K562 (cell line): ENCODE measurements around the gene DBNDD1. TPM values are rescaled to one million over a fixed set of nuclear protein-coding genes. Genes with fewer than 3 reads are reported as not detected.

Experiments
- ATAC-seq: fragments of 200-7000 bp; cut with Tn5 transposase; 3 replicates; pipeline ENCODE4 v1.9.1; 2020; ENCODE audit warnings: moderate library complexity
- BruUV-seq: library from RNA; stranded (reverse); fragments of 400-500 nt; replicated peaks from 2 replicates; lab custom pipeline; 2021; lab: Mats Ljungman, UMichigan
- CTCF ChIA-PET: fragments of 300-600 bp; formaldehyde crosslinking; extraction: SDS; loops from one replicate; lab custom pipeline; 2021; ENCODE audit warnings: low intra/inter-chr PET ratio; lab: Yijun Ruan, JAX
- POLR2A ChIA-PET: fragments of 300-600, 350-650 bp; sonication (Branson Sonifier 250); formaldehyde crosslinking; extraction: SDS; loops from one replicate; lab custom pipeline; 2021; ENCODE audit warnings: antibody characterized with exemption, inconsistent platforms; lab: Yijun Ruan, JAX
- DNase-seq, 4 experiments: peaks; one replicate each; pipeline versions ENCODE4 v3.0.0 to v3.0.0-alpha.2; 2011 to 2018; ENCODE audit warnings: low spot score in 3 of 4, mixed read lengths in 3 of 4; ENCODE audit errors: extremely low read depth in 1 of 4
- FAIRE-seq: peaks from 2 replicates; lab custom pipeline; 2011; peaks lifted over from hg19 to GRCh38; lab: Jason Lieb, UNC
- H2AFZ ChIP-seq: 2 replicates; pipeline ENCODE4 v1.6.0; 2011; ENCODE audit warnings: low read depth, low read length, control low read depth, inconsistent platforms
- H3K27ac ChIP-seq: fragments of 200-600 bp; 3 replicates; pipeline ENCODE4 v1.8.0; 2011; ENCODE audit warnings: low read depth, mild to moderate bottlenecking, control low read depth, inconsistent platforms, low read length, moderate library complexity, mixed read lengths; ENCODE audit errors: extremely low read depth
- H3K27me3 ChIP-seq, 2 experiments: fragments of 300-600 bp in 1 of 2; 2 replicates in 1 of 2; 3 replicates in 1 of 2; pipeline versions ENCODE4 v1.6.0 to v1.8.0; 2011; ENCODE audit warnings: inconsistent platforms in 2 of 2, low read length in 2 of 2, mild to moderate bottlenecking in 1 of 2, mixed read lengths in 1 of 2, moderate library complexity in 1 of 2; ENCODE audit not compliant: control insufficient read depth in 2 of 2, insufficient read depth in 2 of 2
- H3K36me3 ChIP-seq: fragments of 300-600 bp; 3 replicates; pipeline ENCODE4 v1.8.0; 2011; ENCODE audit warnings: mild to moderate bottlenecking, low read length, inconsistent platforms; ENCODE audit not compliant: control insufficient read depth, insufficient read depth
- H3K4me1 ChIP-seq, 2 experiments: fragments of 200-600 bp in 1 of 2; replicated peaks in 1 of 2; 2 replicates in 1 of 2; 3 replicates in 1 of 2; pipeline versions ENCODE4 v1.5.1 to v1.8.0; 2011; ENCODE audit warnings: inconsistent platforms in 2 of 2, low read length in 2 of 2, mild to moderate bottlenecking in 1 of 2, mixed read lengths in 1 of 2, moderate library complexity in 1 of 2; ENCODE audit not compliant: control insufficient read depth in 2 of 2, insufficient read depth in 2 of 2
- H3K4me2 ChIP-seq: 2 replicates; pipeline ENCODE4 v1.6.1; 2011; ENCODE audit warnings: low read length, control low read depth, inconsistent platforms, mixed read lengths; ENCODE audit not compliant: insufficient read depth
- H3K4me3 ChIP-seq: fragments of 200-600 bp; sonication (generic), shearing (Covaris generic); 2 replicates; pipeline ENCODE4 v1.5.1; 2016; ENCODE audit warnings: control low read depth, inconsistent platforms
- H3K79me2 ChIP-seq: fragments of 200-600 bp; 3 replicates; pipeline ENCODE4 v1.8.0; 2011; ENCODE audit warnings: low read length, inconsistent platforms; ENCODE audit not compliant: control insufficient read depth, insufficient read depth
- H3K9ac ChIP-seq, 2 experiments: 2 replicates each; pipeline versions ENCODE4 v1.6.0 to v1.6.1; 2011; ENCODE audit warnings: low read depth in 2 of 2, low read length in 2 of 2, control low read depth in 1 of 2, inconsistent platforms in 1 of 2, mild to moderate bottlenecking in 1 of 2, mixed read lengths in 1 of 2; ENCODE audit not compliant: insufficient read depth in 1 of 2
- H3K9me1 ChIP-seq: one replicate; pipeline ENCODE4 v1.6.0; 2011; ENCODE audit warnings: inconsistent platforms, mild to moderate bottlenecking, low read length, moderate library complexity; ENCODE audit not compliant: control insufficient read depth, insufficient read depth
- H3K9me3 ChIP-seq: replicated peaks from 2 replicates; pipeline ENCODE4 v1.5.1; 2011; ENCODE audit warnings: low read depth, low read length, inconsistent platforms; ENCODE audit not compliant: control insufficient read depth, insufficient read depth
- H4K20me1 ChIP-seq: replicated peaks from 2 replicates; pipeline ENCODE4 v1.6.1; 2011; ENCODE audit warnings: low read length, inconsistent platforms, mixed read lengths; ENCODE audit not compliant: control insufficient read depth, insufficient read depth
- ARHGAP35 ChIP-seq: fragments of 450-650 bp; IDR thresholded peaks from 2 replicates; pipeline ENCODE4 v1.6.1; 2018; ENCODE audit not compliant: partially characterized antibody
- ARID2 ChIP-seq: fragments of 450-650 bp; IDR thresholded peaks from 2 replicates; pipeline ENCODE4 v1.6.1; 2017; ENCODE audit warnings: antibody characterized with exemption, mild to moderate bottlenecking
- ARNT ChIP-seq, 2 experiments: fragments of 450-650 bp; IDR thresholded peaks; 2 replicates each; pipeline ENCODE4 v1.6.1; 2016; ENCODE audit warnings: mild to moderate bottlenecking in 1 of 2
- ATF4 ChIP-seq: fragments of 450-650 bp; formaldehyde crosslinking; IDR thresholded peaks from 2 replicates; pipeline ENCODE4 v1.4.0; 2022; ENCODE audit warnings: mild to moderate bottlenecking, moderate library complexity
- CREB3 ChIP-seq: fragments of 450-650 bp; conservative IDR thresholded peaks from 2 replicates; pipeline ENCODE4 v1.6.1; 2016; ENCODE audit warnings: missing genetic modification characterization, low read depth, mild to moderate bottlenecking, missing compliant biosample characterization, moderate library complexity
- CREB5 ChIP-seq: fragments of 250-450 bp; sonication (Bioruptor Pico); IDR thresholded peaks from 2 replicates; pipeline ENCODE4 v1.5.0; 2020; ENCODE audit warnings: mild to moderate bottlenecking
- FOXJ2 ChIP-seq: fragments of 200-800 bp; sonication (Bioruptor generic); IDR thresholded peaks from 2 replicates; pipeline ENCODE4 v1.6.1; 2016; ENCODE audit warnings: missing genetic modification characterization, missing compliant biosample characterization
- IFI16 ChIP-seq: fragments of 250-450 bp; sonication (Bioruptor Pico); IDR thresholded peaks from 2 replicates; pipeline ENCODE4 v2.1.2; 2022; ENCODE audit warnings: mild to moderate bottlenecking, inconsistent platforms
- KDM2B ChIP-seq: fragments of 250-450 bp; sonication (Bioruptor Pico); IDR thresholded peaks from 2 replicates; pipeline ENCODE4 v1.8.0; 2021; ENCODE audit warnings: mild to moderate bottlenecking, moderate library complexity
- PHB ChIP-seq: fragments of 250-450 bp; sonication (Bioruptor Pico); IDR thresholded peaks from 2 replicates; pipeline ENCODE4 v1.5.0; 2021
- PTTG1 ChIP-seq: fragments of 450-650 bp; IDR thresholded peaks from 2 replicates; pipeline ENCODE4 v1.6.1; 2016; ENCODE audit warnings: low read depth, mild to moderate bottlenecking, missing genetic modification characterization, missing compliant biosample characterization
- TRIM25 ChIP-seq: fragments of 450-650 bp; IDR thresholded peaks from 2 replicates; pipeline ENCODE4 v1.7.0; 2016; ENCODE audit warnings: borderline replicate concordance
- ZKSCAN3 ChIP-seq: fragments of 250-450 bp; sonication (Bioruptor Pico); IDR thresholded peaks from 2 replicates; pipeline ENCODE4 v1.4.0; 2020
- ZNF124 ChIP-seq: sonication (generic); formaldehyde crosslinking; IDR thresholded peaks from 2 replicates; pipeline ENCODE4 v1.8.1; 2022; ENCODE audit warnings: missing genetic modification reagents
- ZNF134 ChIP-seq: fragments of 250-450 bp; sonication (Bioruptor Pico); conservative IDR thresholded peaks from 2 replicates; pipeline ENCODE4 v1.4.0; 2020
- WGBS: fragments of 100-300 bp; shearing (Covaris generic); methylation state at CpG from one replicate; pipeline ENCODE4 v1.1.6; 2016; ENCODE audit warnings: low coverage, mixed read lengths; ENCODE audit not compliant: insufficient coverage; ENCODE audit errors: missing lambda C conversion rate; 5-methylcytosine and 5-hydroxymethylcytosine counted together
- in situ Hi-C: fragments of 300-500 bp; cut with MboI; formaldehyde crosslinking; loops from 4 replicates; pipeline ENCODE4 v1.15.0; 2018; ENCODE audit warnings: inconsistent platforms, mixed read lengths
- intact Hi-C: fragments of 100-400 bp; cut with micrococcal nuclease; formaldehyde crosslinking; loops from 2 replicates; pipeline ENCODE4 v1.14.2; 2022
- polyA plus RNA-seq, 8 experiments: library from polyadenylated mRNA; depleted of rRNA in 4 of 8; stranded (reverse) in 5 of 8; unstranded in 3 of 8; fragments of >200 nt; fragmentation: Nextera tagmentation in 2 of 8; fragmentation: Illumina TruSeq in 1 of 8; extraction: Ambion mirVana in 2 of 8; extraction: Trizol in 1 of 8; gene quantifications; 2 replicates each; pipeline versions ENCODE4 v1.2.1 to v1.2.3, GENCODE V29; 2011 to 2014; ENCODE audit warnings: inconsistent platforms in 1 of 8, missing spikeins in 1 of 8
- total RNA-seq, 7 experiments: library from RNA; depleted of rRNA in 6 of 7; stranded (reverse); fragments of >200 nt in 6 of 7; fragmentation: Illumina TruSeq in 2 of 7; extraction: Trizol in 2 of 7; gene quantifications; 2 replicates each; pipeline versions ENCODE4 v1.2.1 to v1.2.3, GENCODE V29; 2011 to 2021; ENCODE audit warnings: low replicate concordance in 1 of 7

The DBNDD1 gene
- total and polyA plus RNA-seq, 9 of the 15 experiments (the other 6 are each of a cell fraction or from before 2014, with no cell fraction given), result 0.55 to 13.0 (median 5.8) TPM

GRCh38 chr16:90004577-90004976 lies 14.7 kb downstream of the DBNDD1 start:
- in situ Hi-C loops, result no loop called here
- H3K36me3 ChIP-seq, result no peaks in the 10 kb centered on the region
- intact Hi-C loops, result no loop called here

More at GRCh38 chr16:90004577-90004976, 14.7 kb downstream of the DBNDD1 start:
- H3K9me1 ChIP-seq, result no peaks in the 10 kb centered on the region
- ChIA-PET POLR2A (interaction anchor here (1.1 to 1.9 kb wide), 2 partner anchors 14 to 44 kb away, joined by 3 to 12 read pairs; partner anchors contain the start of gene DBNDD1), CTCF (no interaction called here)
- no peak for ATAC-seq
- TF ChIP-seq ZNF124 (CRISPR knock-in tag), result no peak
- TF ChIP-seq ZNF134 (CRISPR knock-in tag), result no peak
- TF ChIP-seq FOXJ2 (tag), result no peak
- TF ChIP-seq ATF4 (CRISPR knock-in tag), result no peak
- no peak for TF ChIP-seq PHB (CRISPR knock-in tag)
- no peak for TF ChIP-seq PTTG1 (tag)
- no peak for TF ChIP-seq TRIM25
- TF ChIP-seq IFI16 (CRISPR knock-in tag), result no peak
- TF ChIP-seq CREB3, result no peak
- TF ChIP-seq ARNT (IDR thresholded peaks at IDR 0.05), result no peak
- TF ChIP-seq CREB5 (CRISPR knock-in tag), result no peak
- no peak for TF ChIP-seq ZKSCAN3 (CRISPR knock-in tag)
- no peak for TF ChIP-seq KDM2B
- TF ChIP-seq ARHGAP35, result no peak
- no peak for TF ChIP-seq ARID2
- no peaks in the 10 kb centered on the region for H3K9me3 ChIP-seq
- no peak overlapping the region for H2AFZ ChIP-seq
- H3K4me3 ChIP-seq, result no peak overlapping the region
- WGBS, result 62% methylated on average over 11 of the region's 11 CpGs
- no peak for FAIRE-seq
- H3K27me3 ChIP-seq, result no peaks in the 10 kb centered on the region
- peaks cover 0 to 48% of the 10 kb centered on the region in 2 experiments; a peak in 3 of 5 replicates for H3K4me1 ChIP-seq
- H3K4me2 ChIP-seq, result no peak overlapping the region
- BruUV-seq, result no TSS peak
- no peak overlapping the region for H3K27ac ChIP-seq
- no peaks in the 10 kb centered on the region for H4K20me1 ChIP-seq
- H3K9ac ChIP-seq, result no peak overlapping the region
- H3K79me2 ChIP-seq, result no peaks in the 10 kb centered on the region
- DNase-seq, result no peak
